HFFc6 (cell line): ENCODE data around the gene CDK4. TPM values are rescaled to one million over a fixed set of nuclear protein-coding genes. Genes with fewer than 3 reads are reported as not detected.
A peak's percentile ranks its signal among the peaks of the same experiment; 100 is the strongest.

Source experiments
- DNase-seq: peaks from one replicate; pipeline ENCODE4 v3.0.0-alpha.2; 2018
- H3K27ac Mint-ChIP-seq: 2 replicates; pipeline ENCODE4 v1.8.0; 2020; ENCODE audit warnings: mild to moderate bottlenecking, mixed read lengths
- H3K27me3 Mint-ChIP-seq: 2 replicates; pipeline ENCODE4 v1.8.0; 2021; ENCODE audit warnings: mild to moderate bottlenecking, moderate library complexity, mixed read lengths; ENCODE audit not compliant: insufficient read depth
- H3K36me3 Mint-ChIP-seq: 2 replicates; pipeline ENCODE4 v1.8.0; 2021; ENCODE audit warnings: low read depth, mixed read lengths
- H3K4me1 Mint-ChIP-seq: 2 replicates; pipeline ENCODE4 v1.8.0; 2020; ENCODE audit warnings: low read depth, mixed read lengths
- H3K4me3 Mint-ChIP-seq: 2 replicates; pipeline ENCODE4 v1.8.0; 2020; ENCODE audit warnings: mild to moderate bottlenecking, moderate library complexity, mixed read lengths
- H3K9me3 Mint-ChIP-seq: 2 replicates; pipeline ENCODE4 v1.8.0; 2020; ENCODE audit warnings: mild to moderate bottlenecking, mixed read lengths
- total RNA-seq, 6 experiments: library from RNA; stranded (reverse); fragmentation: NEBNext Ultra II Directional; extraction: Animal tissue kit (Norgen Biotek cat#: 25700); gene quantifications; 2 replicates in 1 of 6; 3 replicates in 5 of 6; pipeline ENCODE4 v1.2.3, GENCODE V29; 2021
- TF ChIP-seq, protein P1 (sequence below): fragments of 200-600 bp; sonication (generic); IDR thresholded peaks from 2 replicates; pipeline ENCODE4 v1.5.0; 2021; ENCODE audit warnings: antibody characterized with exemption, mild to moderate bottlenecking

Gene CDK4
- total RNA-seq, 6 experiments from 2014 or later, result 112 to 140 (median 116) TPM

DNA sequence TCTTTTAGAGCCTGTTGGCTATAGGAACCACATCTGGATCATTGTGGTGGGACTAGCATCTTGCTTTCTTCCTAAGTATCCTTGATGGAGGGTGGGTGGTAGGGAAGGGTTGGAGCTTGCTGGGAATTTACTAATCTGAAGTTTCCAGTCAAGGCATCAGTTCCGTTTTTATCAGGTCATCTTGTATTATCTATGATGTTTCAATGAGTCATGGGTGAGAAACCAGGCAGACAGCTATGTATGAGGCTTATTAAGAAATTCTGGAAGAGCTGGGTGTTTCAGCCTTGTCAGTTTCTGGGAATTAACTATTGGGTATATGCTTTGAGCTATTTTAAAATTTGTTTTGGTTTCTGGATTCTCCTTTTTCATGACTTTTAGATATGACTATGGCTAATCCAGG lies 41.8 kb upstream of the CDK4 start:
- H3K4me3 Mint-ChIP-seq, result peak overlapping the region; percentile 16; the same call in 1 of the 2 replicates
- TF ChIP-seq, protein P1, sequence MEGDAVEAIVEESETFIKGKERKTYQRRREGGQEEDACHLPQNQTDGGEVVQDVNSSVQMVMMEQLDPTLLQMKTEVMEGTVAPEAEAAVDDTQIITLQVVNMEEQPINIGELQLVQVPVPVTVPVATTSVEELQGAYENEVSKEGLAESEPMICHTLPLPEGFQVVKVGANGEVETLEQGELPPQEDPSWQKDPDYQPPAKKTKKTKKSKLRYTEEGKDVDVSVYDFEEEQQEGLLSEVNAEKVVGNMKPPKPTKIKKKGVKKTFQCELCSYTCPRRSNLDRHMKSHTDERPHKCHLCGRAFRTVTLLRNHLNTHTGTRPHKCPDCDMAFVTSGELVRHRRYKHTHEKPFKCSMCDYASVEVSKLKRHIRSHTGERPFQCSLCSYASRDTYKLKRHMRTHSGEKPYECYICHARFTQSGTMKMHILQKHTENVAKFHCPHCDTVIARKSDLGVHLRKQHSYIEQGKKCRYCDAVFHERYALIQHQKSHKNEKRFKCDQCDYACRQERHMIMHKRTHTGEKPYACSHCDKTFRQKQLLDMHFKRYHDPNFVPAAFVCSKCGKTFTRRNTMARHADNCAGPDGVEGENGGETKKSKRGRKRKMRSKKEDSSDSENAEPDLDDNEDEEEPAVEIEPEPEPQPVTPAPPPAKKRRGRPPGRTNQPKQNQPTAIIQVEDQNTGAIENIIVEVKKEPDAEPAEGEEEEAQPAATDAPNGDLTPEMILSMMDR, result no peak
- H3K27me3 Mint-ChIP-seq, result no peaks in the 10 kb centered on the region
- peaks cover 32% of the 10 kb centered on the region for H3K4me1 Mint-ChIP-seq
- H3K27ac Mint-ChIP-seq, result peak overlapping the region; percentile 89
- no peaks in the 10 kb centered on the region for H3K9me3 Mint-ChIP-seq
- peak; percentile 81 for DNase-seq
- peaks cover 28% of the 10 kb centered on the region for H3K36me3 Mint-ChIP-seq

DNA sequence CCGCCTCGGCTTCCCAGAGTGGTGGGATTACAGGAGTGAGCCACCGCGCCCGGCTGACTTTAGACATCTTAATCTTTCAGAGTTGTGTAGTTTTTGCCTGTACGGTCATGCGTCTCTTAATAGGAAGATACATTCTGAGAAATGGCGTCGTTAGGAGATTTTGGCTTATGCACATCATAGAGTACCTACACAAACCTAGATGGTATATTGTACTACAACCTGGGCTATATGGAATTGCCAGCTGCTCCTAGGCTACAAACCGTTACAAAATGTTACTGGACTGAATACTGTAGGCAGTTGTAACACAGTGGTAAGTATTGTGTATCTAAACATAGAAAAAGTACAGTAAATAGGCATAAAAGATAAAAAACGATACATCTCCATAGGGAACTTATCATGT lies 31.8 kb upstream of the CDK4 start:
- Mint-ChIP-seq H3K27ac (peak overlapping the region; percentile 18; the same call in 1 of the 2 replicates), H3K36me3 (peaks cover 24% of the 10 kb centered on the region), H3K27me3 (no peaks in the 10 kb centered on the region), H3K4me1 (peaks cover 22% of the 10 kb centered on the region), H3K4me3 (peak overlapping the region; percentile 72), H3K9me3 (no peaks in the 10 kb centered on the region)
- TF ChIP-seq, protein P1, result no peak
- DNase-seq, result no peak

DNA sequence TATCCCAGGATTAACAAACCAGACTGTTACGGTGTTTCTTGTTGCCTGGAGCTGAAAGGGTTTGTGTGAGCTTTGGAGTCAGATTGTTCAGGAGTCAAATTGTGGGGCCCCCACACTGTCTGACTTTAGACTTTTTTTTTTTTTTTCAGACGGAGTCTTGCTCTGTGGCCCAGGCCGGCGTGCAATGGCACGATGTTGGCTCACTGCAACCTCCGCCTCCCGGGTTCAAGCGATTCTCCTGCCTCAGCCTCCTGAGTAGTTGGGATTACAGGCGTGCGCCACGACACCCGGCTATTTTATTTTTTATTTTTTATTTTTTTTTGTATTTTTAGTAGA lies 31.3 kb upstream of the CDK4 start:
- peaks cover 2% of the 10 kb centered on the region; the same call in 1 of the 2 replicates for H3K27me3 Mint-ChIP-seq
- TF ChIP-seq, protein P1, result no peak
- H3K27ac Mint-ChIP-seq, result peak overlapping the region; percentile 85
- peaks cover 22% of the 10 kb centered on the region for H3K4me1 Mint-ChIP-seq
- H3K9me3 Mint-ChIP-seq, result no peaks in the 10 kb centered on the region
- peak overlapping the region; percentile 97 for H3K4me3 Mint-ChIP-seq
- H3K36me3 Mint-ChIP-seq, result peaks cover 27% of the 10 kb centered on the region
- no peak for DNase-seq

DNA sequence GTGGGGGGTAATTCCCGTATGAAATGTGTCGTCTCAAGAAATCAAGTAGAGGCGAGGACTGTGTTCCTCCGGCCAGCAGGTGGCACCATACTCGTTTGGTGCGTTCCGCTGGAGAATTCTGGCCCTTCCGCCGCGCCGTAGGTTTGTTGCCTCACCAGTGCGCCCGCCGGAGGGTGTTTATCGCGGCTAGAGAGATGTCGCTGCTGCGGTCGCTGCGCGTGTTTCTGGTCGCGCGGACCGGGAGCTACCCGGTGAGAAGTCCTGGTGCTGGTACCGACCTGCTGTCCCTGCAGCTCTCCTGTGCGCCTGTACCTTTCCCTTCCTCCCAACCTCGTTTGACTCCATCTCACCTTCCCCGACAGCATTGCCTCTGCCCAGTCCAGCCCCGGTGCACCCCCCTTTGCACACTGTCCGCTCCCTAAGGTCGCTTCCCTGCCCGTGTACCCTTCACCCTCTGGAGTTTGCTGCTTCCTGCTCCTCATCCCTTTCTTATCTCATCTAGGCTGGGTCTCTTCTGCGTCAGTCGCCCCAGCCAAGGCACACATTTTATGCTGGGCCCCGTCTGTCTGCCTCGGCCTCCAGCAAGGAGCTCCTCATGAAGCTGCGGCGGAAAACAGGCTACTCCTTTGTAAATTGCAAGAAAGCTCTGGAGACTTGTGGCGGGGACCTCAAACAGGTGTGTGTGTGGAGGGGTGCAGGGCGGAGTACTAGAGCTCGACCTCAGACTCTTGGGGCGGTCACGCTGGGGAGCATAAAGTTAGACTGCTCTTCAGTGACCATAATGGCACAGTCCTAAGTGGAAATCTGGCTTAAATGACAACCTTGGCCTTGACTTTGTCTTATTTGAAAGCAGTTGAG lies 30.7 kb upstream of the CDK4 start, which contains the start of gene TSFM:
TSS of gene TSFM (plus strand) at position 180 of the 858 bp plus-strand sequence. CDS start at position 195, 15 bp downstream.
- TF ChIP-seq, protein P1, result peak; percentile 97
- peak within 1 kb of the TSS; percentile 97 for H3K4me3 Mint-ChIP-seq
- peaks cover 28% of the 10 kb centered on the region for H3K36me3 Mint-ChIP-seq
- peak; percentile 93 for DNase-seq
- H3K27me3 Mint-ChIP-seq, result peaks cover 2% of the 10 kb centered on the region; the same call in 1 of the 2 replicates
- no peaks in the 10 kb centered on the region for H3K9me3 Mint-ChIP-seq
- peaks cover 22% of the 10 kb centered on the region for H3K4me1 Mint-ChIP-seq
- H3K27ac Mint-ChIP-seq, result peak within 1 kb of the TSS; percentile 85

DNA sequence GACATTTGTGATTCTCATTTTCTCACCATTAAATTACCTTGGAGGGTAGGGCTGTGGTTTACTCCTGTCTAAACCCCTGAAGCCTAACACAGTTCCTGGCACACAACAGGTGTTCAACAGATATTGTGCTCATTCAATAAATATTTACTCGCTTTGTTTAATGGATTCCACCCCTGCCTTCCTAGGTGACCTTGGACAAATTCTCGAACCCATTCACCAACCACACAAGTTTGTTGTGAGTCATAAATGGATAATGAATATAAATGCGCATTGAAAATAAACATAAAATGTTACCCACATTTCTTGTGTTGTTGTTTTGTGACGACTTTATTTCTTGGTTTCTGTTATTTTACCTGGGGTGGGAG lies 30.1 kb upstream of the CDK4 start:
- H3K9me3 Mint-ChIP-seq, result no peaks in the 10 kb centered on the region
- H3K4me3 Mint-ChIP-seq, result peak overlapping the region; percentile 97
- no peak overlapping the region for H3K27ac Mint-ChIP-seq
- peaks cover 2% of the 10 kb centered on the region; the same call in 1 of the 2 replicates for H3K27me3 Mint-ChIP-seq
- TF ChIP-seq, protein P1, result no peak
- DNase-seq, result no peak
- H3K4me1 Mint-ChIP-seq, result peaks cover 22% of the 10 kb centered on the region
- peaks cover 23% of the 10 kb centered on the region for H3K36me3 Mint-ChIP-seq
